ENCODE measurements around the gene SCN7A.

The SCN7A gene

DNA sequence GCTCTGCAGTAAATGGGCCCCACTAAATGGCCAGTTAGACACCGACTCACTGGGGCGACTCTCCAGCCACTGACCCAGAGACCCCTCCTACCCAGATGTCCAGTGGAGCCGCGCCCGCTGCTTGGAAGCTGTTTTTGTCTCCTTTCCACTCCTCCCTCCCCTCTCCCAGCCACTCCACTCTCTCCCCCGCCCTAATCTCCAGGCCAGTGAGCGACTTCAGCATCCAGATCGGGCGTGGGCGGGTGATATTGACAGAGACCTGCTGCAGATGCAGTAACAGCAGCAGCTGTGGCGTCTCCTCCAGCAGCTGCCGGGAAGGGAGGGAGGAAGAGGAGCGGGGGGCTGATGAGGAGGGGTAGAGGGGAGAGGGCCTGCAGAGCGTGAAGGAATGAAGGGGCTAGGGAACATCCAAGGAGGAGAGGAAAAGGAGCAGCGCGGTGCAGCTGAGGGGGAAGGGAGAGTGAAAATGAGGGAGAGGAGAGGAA, at the start of gene SCN7A:
Gene SCN7A, minus strand, starts transcription at position 110 of the 485 bp plus-strand sequence. CDS start 16,553 bp downstream, outside the sequence.
- TF ChIP-seq ZNF274 (IDR thresholded peaks at IDR 0.05; ENCODE audit: low read depth, low read length) = no peak
- no peak within 1 kb of the TSS for H3K4me3 ChIP-seq (ENCODE audit: low read length)

DNA sequence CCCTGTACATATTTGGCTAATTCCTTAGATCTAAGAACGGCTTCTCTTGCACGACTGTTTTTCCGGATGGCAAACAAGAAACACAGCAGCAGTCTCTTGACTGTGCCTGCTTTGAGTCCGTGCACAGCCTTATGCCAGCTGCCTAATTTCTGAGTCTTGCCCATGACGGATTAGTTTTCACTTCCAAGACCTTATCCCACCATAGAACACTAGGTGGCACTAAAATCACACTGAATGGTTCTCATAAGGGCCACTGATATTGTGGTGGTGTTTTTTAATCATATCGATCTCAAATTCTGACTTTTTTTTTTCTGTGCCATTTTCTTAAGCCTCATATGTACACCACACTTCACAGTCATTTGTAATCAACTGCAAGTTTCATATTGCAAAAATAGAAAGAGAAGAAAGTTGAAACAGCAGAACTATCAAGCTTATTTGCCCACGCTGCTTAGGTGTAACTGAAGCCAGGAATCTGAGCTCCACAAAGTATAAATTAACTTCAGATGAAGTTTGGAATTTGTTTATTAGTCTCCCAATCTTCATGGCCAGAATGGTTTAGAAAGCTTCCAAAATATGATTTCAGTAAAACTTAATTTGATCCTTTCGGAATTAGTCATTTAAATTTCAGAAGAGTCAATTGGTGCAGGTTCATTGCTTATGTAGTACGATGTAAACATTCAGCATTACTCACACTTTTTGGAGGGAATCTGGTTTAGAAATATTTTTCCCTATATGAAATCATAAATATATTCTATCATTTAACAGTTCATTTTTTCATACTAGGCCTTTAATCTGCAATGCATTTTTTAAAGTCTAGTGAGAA, 45.5 kb upstream of the SCN7A start:
- TF ChIP-seq ZNF274 (IDR thresholded peaks at IDR 0.05; ENCODE audit: low read depth, low read length) = no peak

DNA sequence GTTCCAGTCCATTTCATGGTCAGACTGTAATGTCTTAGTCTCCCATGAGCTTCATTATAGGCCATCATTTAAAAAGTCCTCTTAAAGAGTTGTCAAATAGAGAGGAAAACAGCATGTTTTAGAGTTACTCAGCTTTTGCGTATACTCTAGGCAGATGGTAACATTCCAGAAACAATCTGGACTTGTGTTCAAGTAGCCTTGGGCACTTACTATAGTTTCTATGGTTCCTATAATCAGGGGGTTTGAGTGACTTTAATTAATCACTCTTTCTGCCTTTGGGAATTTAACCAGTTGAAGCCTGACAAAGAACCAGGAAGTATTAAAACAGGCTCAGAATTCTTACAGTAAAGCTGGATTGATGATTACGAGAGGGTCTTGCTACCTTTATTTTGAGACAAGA, 42.1 kb upstream of the SCN7A start:
- H3K4me3 ChIP-seq (ENCODE audit: low read length) = no peak overlapping the region
- no peak for TF ChIP-seq ZNF274 (IDR thresholded peaks at IDR 0.05; ENCODE audit: low read depth, low read length)

More for the DNA sequence above, 45.5 kb upstream of the SCN7A start:
- H3K4me3 ChIP-seq (ENCODE audit: low read length) = no peak overlapping the region

DNA sequence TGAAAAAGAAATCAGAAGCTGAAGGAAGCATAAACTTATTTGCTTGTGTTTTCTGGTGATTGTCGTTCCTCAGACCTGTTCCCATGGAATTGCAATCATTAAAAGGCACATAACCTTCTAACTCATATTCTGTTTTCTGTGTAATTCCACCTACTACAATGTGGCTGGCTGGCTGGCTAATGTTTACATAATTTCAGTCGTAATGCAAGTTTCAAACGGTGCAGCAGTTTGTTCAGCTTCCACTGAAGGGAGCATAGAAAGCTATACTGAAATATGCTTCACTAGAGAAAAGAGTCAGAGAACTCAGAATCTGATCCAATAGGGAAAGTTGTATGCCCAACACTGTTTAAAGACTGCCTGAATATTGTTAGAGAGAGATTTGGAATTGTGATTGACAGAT, 27.1 kb upstream of the SCN7A start:
- TF ChIP-seq ZNF274 (IDR thresholded peaks at IDR 0.05; ENCODE audit: low read depth, low read length) = no peak
- H3K4me3 ChIP-seq (ENCODE audit: low read length) = no peak overlapping the region

DNA sequence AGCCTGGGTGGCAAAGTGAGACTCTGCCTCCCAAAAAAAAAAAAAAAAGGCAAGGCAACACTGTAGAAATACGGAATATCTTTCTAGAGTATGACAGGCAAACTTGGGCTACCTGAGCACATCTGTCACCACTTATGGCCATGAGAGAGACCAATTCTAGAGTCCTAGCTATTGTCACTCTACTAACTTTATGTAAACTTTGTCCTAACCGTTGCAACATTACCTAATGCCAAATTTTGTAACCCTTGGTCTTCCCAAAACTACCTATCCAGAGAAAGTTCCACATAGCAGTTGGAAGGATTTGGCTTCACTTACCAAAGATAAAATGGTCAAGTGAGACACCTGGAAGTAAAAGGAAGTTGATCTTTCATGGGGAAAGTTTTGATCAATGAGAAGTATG, 26.6 kb upstream of the SCN7A start:
- H3K4me3 ChIP-seq (ENCODE audit: low read length) = no peak overlapping the region
- no peak for TF ChIP-seq ZNF274 (IDR thresholded peaks at IDR 0.05; ENCODE audit: low read depth, low read length)

DNA sequence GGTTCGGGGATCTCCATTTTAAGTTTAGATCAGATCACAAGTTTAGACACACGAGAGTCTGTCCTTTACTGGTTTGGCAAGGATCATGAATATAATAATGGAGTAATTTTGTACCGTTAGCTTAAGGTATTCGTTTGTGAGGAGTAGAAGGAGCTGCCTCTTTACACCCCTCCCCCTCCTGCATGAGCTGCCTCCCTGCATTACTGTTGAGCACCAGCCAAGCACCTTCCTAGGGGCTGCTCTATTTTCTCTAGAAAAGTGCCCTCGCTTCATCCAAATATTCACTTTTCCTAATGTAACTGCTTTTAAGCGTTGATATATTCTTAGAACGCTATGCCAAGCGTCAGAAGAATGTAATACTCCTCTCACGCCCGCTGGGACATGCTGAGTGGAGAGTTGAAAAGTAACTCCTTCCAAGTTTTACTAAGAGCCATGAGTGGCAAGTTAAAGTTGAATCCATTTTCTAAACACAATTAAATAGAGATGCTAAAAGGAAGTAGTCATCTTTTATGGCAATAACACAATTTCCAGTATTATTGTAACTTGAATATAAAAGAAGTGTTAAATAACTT, 25.4 kb upstream of the SCN7A start:
- H3K4me3 ChIP-seq (ENCODE audit: low read length) = no peak overlapping the region
- TF ChIP-seq ZNF274 (IDR thresholded peaks at IDR 0.05; ENCODE audit: low read depth, low read length) = no peak

DNA sequence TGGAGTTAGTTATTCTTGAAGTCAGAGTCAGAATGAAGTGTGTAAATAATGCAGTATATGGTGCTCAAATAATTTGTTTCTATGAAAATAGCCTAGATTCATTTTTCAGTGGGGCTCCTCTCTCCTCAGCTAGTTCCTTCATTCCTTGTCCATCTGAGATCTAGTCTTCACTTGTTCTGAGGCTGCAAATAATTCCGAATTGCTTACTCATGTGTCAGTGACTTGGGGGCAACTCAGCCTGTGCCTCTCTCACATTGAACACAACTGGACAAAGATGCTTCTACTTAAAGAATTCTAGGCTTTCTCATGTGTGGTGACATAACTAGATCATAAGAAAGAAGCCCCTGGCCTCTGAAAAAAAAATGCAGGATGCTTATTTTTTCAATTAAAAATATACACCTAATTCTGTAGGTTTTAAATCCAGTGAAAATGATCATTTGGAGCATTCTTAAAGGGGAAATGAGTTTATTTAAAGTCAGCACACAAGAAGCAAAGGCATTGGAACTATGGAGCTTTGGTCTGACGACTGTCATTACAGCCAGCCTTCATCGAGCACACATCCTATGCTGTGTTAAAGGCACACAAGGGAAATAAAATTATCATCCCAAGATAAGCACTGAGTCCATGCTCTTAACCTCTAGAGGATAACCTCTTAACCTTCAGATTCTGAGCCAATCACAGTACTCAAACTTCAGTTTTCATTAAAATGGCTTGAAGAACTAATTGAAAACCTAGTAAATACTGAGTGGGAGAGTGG, 24.8 kb upstream of the SCN7A start:
- no peak for TF ChIP-seq ZNF274 (IDR thresholded peaks at IDR 0.05; ENCODE audit: low read depth, low read length)
- H3K4me3 ChIP-seq (ENCODE audit: low read length) = no peak overlapping the region

DNA sequence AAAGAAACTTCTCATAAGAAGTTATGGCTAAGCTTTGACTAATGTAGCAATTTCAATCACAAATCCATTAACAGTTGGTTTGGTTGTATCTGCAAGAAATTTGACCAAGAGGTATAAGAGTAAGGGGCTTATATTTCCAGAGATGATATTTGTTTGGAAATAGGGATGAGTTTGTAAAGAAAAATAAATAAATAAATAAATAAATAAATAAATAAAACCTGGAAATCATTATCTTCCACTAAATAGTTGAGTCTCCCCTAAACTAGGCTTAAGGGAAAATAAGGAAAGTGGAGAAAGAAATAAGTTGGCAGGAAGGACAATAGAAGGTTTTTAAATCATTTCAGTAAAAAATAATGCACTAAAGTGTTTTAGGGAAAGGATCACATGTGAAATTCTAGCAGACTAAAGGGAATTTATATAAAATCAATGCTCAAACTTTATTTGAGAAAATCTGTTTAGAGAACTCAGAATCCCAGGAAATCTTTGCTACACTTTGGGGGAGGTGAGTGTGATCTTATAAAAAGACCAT, 23.5 kb upstream of the SCN7A start:
- no peak overlapping the region for H3K4me3 ChIP-seq (ENCODE audit: low read length)
- TF ChIP-seq ZNF274 (IDR thresholded peaks at IDR 0.05; ENCODE audit: low read depth, low read length) = no peak

DNA sequence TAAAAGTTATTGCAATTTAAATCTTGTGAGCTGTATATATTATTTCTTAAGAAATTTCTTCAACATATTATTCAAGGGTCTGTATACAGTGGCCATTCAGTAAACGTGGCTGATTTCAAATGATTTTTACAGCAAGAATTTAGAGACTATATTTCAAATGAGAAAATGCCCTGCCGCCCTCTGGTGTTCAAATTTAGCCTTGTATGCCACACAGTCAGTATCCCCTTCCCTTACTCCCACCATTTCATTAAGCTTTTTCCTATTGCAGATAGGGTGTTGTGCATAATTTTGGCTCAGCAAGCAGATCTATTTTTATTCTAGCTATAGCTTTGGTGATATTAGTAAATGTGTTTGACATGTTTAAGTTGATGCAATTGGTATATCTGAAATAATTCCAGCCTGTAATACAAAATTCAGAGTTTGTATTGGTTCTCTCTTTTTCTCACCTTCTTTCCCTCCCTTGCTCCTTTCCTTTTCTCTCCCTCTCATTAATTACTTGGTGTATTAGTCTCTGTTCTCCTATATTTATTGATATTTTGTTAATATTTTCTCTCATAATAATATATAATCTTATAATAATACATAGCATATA, 22.8 kb upstream of the SCN7A start:
- no peak for TF ChIP-seq ZNF274 (IDR thresholded peaks at IDR 0.05; ENCODE audit: low read depth, low read length)
- H3K4me3 ChIP-seq (ENCODE audit: low read length) = no peak overlapping the region

DNA sequence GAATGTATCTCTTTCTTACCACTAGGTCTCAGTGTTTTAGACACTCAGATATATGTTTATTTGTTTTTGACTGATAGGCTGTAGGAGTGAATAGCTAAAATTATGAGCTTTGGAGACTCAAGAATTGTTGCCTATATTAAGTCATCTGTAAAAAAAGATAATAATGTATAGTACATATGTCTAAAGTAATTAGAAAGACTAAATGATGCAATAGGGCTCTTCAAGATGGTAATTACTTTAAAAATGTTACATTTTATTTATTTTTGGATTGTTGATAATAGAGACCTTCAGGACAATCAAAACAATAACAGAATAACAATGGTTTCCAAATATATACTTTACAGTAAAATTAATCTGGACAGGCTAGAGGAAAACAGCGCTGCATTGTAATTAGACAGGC, 19.9 kb upstream of the SCN7A start:
- no peak overlapping the region for H3K4me3 ChIP-seq (ENCODE audit: low read length)
- no peak for TF ChIP-seq ZNF274 (IDR thresholded peaks at IDR 0.05; ENCODE audit: low read depth, low read length)

DNA sequence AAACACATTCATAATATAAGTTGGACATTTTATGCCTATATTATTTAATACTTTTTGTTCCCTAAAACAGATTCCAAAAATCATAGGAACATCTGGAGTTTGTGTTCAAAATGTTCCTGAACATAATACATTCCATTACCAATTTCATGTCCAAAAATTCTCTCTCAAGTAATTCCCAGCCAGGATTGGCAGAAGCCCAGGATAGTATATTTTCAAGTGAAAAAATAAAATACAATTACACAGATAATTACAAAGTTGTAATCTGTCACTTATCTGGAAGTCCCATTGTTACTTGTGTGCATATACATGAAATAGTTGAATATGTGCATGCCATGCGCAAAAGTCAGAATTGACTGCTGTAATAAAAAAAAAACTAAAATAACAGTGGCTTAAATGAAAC, 5.2 kb upstream of the SCN7A start:
- TF ChIP-seq ZNF274 (IDR thresholded peaks at IDR 0.05; ENCODE audit: low read depth, low read length) = no peak
- no peak overlapping the region for H3K4me3 ChIP-seq (ENCODE audit: low read length)

DNA sequence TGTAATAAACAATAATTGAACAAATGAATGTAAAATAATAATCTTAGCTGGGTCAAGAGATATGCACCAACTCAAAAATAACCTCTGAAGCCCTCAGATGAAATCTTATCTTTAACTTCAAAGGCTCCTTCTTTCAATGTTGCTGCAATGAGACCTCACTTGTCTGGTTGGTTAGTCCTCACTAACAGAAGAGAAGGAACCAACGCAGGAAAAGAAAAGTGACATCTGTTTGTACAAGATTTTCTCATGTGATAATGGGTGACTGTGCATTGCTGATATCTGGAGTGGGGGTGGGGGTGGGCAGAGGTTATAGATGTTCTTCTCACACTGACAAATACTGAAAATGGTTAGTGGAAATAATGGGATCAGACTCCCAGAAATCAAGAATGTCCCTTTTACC, 2.6 kb downstream of the SCN7A start:
- TF ChIP-seq ZNF274 (IDR thresholded peaks at IDR 0.05; ENCODE audit: low read depth, low read length) = no peak

DNA sequence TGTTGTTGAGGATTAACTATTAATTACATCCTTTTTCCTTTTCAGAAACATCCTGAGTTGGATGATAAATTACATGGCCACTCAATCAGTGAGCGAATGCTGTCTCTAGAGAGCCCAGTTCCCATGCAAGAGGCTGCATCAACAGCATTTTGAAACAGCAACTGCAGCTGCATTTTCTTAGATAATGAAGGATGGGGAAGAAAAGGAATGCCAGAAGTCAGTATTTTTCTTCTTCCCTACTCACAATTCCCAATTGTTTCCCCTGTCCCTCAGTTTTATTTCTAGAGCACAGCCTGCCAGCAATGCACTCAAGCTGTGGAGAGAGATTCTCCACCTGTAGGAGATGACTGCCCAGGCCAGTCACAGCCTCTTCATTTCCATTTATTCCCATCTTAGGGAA, 6.9 kb downstream of the SCN7A start:
- no peak for TF ChIP-seq ZNF274 (IDR thresholded peaks at IDR 0.05; ENCODE audit: low read depth, low read length)
- H3K4me3 ChIP-seq (ENCODE audit: low read length) = no peak overlapping the region

More for the DNA sequence above, 2.6 kb downstream of the SCN7A start:
- no peak overlapping the region for H3K4me3 ChIP-seq (ENCODE audit: low read length)

DNA sequence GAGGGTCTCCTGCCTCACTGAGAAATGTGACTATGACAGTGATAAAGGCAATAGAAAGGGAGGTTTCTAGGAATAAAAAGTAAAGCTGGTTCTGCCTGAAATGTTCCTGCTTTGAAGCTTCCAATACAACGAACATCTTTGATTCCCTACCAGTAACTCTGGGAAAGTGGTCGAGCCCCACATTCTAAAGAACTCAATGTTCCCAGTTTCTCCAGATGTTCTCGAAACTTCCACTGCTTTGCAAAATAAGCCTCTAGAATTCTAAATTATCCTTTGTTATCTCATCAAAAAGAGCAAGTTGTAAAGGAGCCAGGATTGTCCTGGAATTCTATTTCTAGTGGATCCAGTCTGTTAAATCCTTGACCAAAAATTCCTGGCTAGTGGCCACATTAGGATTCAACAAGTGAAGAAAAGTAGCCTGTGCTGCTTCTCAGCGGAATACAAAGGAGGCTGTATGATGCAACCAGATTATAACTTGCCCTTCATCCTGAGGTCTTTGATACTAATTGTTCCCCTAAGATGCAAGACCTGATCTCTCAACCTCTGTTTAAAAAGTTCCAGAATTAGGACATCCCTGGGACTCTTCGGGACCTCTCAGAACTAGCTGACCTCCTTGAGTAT, 8.4 kb downstream of the SCN7A start:
- no peak for TF ChIP-seq ZNF274 (IDR thresholded peaks at IDR 0.05; ENCODE audit: low read depth, low read length)
- H3K4me3 ChIP-seq (ENCODE audit: low read length) = no peak overlapping the region

Measured in GM08714 (cell line).